DND-41 (cell line): ENCODE measurements around the gene KCNH1.

Source experiments
- EZH2 ChIP-seq: IDR thresholded peaks from 3 replicates; pipeline ENCODE4 v1.6.1; 2012; ENCODE audit warnings: borderline replicate concordance, low read depth, mild to moderate bottlenecking, moderate library complexity, low read length, inconsistent platforms; ENCODE audit not compliant: severe bottlenecking
- TF ChIP-seq, protein P1 (sequence below): IDR thresholded peaks from 2 replicates; pipeline ENCODE4 v1.5.1; 2012; ENCODE audit warnings: borderline replicate concordance, low read length, moderate library complexity, mild to moderate bottlenecking; ENCODE audit not compliant: poor library complexity, severe bottlenecking; ENCODE audit errors: extremely low read depth

GRCh38 chr1:211019266-211019665 lies 114.7 kb downstream of the KCNH1 start:
- TF ChIP-seq, protein P1, sequence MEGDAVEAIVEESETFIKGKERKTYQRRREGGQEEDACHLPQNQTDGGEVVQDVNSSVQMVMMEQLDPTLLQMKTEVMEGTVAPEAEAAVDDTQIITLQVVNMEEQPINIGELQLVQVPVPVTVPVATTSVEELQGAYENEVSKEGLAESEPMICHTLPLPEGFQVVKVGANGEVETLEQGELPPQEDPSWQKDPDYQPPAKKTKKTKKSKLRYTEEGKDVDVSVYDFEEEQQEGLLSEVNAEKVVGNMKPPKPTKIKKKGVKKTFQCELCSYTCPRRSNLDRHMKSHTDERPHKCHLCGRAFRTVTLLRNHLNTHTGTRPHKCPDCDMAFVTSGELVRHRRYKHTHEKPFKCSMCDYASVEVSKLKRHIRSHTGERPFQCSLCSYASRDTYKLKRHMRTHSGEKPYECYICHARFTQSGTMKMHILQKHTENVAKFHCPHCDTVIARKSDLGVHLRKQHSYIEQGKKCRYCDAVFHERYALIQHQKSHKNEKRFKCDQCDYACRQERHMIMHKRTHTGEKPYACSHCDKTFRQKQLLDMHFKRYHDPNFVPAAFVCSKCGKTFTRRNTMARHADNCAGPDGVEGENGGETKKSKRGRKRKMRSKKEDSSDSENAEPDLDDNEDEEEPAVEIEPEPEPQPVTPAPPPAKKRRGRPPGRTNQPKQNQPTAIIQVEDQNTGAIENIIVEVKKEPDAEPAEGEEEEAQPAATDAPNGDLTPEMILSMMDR: no peak
- TF ChIP-seq EZH2: no peak
